GM15510 (cell line): Measurements from ENCODE around the gene FSIP1.

Experiments
- POLR2A ChIP-seq: IDR thresholded peaks from 3 replicates; pipeline ENCODE4 v1.6.1; 2011; ENCODE audit warnings: borderline replicate concordance; ENCODE audit not compliant: insufficient read length; ENCODE audit errors: extremely low read depth

Gene FSIP1

DNA sequence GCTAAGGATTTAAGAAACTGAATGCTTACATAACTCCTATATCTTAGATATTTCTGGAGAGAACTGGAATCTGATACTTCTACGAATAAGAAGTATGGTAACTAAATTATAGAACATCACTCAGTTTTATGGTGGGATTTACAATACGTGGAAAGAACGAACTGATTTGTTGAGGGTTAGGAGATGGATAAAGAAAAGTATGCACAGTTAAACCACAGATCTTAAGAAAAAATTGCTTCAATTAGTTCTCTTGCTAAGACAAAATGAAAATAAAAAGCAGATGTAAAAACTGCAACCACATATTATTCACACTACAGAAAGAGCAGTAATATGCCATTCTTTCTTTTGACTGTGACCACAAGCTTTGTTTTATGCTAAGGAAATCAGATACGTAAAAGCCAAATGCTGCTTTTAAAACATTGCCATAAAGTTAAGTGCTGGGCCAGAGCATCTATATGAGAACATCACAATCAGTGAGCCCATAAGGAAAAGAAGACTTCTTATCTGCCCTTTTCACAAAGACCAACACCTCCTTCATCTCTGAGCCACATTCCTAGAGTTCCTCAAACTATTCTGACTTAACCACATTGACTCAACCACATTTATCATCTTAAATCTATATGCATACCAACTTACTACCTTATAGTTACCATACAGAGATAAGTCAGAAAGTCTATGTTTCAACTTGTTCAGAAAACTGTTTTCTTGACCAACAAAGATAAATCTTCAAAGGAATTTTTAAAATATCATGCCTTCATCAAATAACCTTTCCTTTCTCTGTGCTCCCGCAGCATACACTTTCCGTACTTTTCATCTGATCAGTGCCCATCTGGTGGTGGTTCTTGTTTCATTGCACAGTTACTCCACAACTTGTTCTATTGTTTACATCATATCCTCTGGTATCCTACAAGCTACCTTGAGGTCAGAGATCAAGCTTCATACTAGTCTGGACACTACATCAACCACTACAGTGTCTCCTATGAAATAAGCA is 61.7 kb downstream of the FSIP1 start:
- TF ChIP-seq POLR2A, result no peak

DNA sequence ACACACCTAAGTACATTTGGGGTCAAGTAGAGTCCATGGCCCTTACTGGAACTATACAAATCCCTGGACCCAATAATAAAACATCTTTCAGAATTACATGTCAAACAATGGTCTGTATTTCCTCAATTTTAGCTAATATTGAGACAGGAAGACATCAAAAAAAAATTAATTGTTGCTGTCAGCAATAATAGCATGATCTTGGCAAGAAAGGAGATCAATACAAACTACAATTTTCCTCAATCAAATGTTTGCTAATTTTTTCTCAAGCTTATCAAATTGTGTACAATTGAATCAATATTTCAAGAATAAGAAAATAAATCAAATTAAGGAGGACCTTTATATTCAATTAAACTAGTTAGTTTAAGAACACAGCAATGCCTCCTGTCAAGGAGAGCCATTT is 62.6 kb downstream of the FSIP1 start:
- no peak for TF ChIP-seq POLR2A

DNA sequence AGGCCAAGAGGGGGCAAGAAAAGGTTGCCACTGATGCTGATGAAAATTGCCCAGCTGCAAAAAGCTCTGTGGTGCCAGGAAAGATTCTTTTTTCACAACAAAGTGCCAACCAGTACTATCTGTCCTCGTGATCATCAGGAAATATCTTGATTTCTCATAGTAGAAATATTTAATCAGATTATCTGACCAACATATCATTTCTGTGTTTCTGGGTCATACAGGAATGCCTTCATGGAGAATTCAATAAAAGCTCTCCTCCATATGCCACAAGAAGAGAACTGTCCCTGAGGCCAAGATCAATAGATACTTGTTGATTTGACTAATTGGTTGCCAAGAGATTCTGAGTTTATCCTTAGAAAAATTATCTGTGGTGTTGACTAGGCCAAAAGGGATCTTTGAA is 63.5 kb downstream of the FSIP1 start:
- no peak for TF ChIP-seq POLR2A

DNA sequence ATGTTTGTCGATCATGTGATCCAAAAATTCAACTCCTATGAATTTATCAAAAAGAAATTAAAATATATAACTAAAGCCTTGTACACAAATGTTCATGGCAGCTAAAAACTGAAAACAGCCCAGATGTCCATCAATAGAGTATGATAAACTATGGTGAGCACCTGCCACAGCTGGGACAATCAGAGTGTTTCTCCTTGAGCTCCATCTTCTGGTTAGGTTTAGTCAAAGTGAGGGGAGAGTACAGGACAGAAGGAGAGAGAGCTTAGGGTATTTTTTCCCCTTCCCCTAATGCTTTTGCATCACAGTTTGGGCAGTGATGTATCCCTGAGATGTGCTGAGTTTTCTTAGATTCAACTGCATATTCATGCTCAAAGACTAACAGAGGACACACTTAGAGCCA is 65.5 kb downstream of the FSIP1 start:
- TF ChIP-seq POLR2A, result no peak

DNA sequence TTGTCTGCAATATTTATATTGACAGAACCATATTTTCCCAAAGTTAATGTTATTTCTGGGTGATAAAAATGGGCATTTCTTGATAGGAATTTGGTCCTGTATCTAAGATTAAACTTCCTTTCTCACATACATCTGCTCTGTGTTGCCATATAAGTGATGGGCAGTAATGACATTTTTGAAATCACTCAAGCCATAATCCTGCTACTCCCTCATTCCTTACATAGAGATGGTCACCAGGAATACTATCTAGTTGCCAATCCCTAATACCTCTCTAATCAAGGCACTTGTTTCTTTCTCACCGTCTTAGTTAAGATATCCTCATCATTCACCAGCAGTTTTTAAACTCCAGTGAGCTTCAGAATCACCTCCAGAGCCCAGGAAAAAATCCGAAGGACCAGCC is 68.4 kb downstream of the FSIP1 start:
- no peak for TF ChIP-seq POLR2A

DNA sequence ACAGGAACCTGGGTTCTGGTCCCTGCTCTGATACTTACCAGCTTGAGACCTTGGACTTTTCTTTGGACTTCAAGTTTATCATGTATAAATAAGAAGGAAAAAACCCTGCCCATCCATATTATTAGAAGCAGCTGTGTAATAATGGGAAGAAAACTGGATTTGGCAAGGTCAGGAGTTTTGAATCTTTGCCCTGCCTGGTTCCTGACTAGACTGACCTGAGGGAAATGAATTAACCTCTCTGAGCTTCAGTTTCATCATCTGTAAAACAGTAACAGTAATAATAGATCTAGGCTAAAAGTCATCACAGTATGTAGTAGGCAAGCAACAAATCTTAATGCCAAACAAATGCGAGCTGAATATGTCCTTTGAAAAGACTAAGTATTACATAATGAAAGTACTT is 68.8 kb downstream of the FSIP1 start:
- no peak for TF ChIP-seq POLR2A

DNA sequence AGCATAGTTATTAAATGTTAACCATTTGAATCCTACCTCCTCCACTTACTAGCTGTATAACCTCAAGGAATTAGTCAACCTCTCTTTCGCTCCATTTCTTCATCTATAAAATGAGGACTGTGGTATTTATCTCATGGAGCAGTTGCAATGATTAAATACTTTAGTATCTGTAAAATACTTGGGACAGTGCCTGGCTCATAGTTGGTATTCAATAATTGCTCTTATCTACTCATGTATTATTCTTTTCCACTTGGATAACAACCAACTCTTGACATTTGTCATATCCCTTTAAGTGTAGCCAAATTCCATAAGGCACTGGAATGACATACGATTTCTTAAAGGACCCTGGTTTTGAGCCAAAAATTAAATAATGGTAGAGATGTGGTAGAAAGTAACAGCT is 72.0 kb downstream of the FSIP1 start:
- TF ChIP-seq POLR2A, result no peak

DNA sequence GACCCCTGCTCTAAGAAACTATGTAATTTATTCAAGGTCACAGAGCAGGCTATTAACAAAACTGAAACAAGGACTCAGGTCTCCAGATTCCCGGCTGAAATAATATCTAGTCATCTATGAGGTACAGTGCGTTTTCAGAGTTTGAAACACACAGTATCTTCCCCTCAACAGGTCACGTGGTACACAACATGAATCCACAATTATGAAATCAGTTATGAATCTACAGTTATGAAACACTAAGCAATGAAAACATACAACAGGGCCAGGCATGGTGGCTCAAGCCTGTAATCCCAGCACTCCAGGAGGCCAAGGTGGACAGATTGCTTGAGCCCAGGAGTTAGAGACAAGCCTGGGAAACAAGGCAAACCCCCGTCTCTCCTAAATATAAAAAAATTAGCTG is 72.7 kb downstream of the FSIP1 start:
- TF ChIP-seq POLR2A, result no peak

DNA sequence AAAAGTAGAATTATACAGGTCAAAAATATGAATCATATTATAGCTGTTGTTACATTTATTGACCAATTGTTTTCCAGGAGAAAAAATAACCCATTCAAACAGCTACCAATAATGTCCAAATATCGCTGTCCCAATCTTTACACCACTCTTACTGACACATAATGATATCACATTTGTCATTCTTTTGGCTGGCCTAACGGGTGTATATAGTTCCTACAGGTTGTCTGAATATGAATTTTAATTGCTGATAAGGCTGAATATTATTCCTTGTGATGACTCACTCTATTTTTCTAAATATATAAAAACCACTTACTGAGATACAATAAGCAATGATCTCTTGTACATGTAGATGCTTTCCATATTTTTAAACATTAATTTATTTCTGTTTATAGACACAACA is 76.4 kb downstream of the FSIP1 start:
- TF ChIP-seq POLR2A, result no peak

DNA sequence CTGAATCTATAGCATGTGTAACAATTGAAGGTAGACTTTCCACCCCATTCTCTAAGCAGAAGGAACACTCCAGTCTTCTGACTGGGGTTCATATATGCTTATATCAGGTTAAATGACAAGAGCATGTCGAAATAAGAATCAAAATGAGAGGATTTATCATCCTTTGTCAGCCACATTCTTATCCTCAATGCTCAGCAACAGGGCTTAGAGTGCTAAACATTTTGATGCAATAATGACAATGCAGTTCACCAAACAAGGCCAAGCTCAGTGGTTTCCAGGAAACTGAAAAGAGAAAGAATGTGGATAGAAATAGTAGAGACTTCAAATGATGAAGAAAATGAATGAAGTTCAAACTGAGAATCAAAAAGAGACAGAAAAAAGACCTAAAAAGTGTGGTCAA is 78.0 kb downstream of the FSIP1 start:
- no peak for TF ChIP-seq POLR2A

DNA sequence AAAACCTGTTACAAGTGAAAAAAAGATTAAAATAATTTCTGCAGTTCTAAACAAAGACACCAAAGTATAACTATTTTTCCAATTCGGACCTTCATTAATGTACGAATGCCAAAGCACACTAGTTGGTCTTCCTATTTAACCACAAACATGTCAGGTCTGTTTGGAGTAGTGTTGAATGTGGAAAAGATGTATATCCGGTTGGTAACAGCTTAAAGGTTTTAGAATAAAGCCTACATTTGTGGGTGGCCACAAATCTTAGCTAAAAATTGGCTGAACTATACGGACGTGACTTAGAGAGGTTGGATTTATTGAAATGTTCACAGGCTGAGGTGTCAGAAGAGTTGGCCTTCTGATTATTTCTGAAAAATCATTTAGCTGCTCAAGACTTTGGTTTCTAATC is 78.4 kb downstream of the FSIP1 start:
- TF ChIP-seq POLR2A, result no peak

DNA sequence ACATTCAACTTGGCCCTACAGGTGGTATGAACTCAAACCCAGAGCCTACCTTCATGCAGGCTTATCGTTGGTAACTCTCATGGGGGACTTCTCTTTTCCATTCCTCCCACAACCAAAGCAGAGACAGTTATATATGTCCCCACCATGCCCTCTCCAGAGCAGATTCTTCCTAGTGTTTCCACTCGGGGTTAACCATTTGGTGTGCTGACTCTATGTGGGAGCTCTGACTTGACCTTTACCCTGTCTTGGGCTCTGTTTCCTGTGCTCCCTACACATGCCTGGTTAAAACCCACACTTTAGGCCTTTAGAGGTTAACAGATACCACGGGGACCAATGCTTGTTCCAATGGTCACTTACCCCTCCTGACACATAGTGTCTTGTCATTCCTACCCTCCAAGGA is 80.7 kb downstream of the FSIP1 start:
- TF ChIP-seq POLR2A, result no peak

DNA sequence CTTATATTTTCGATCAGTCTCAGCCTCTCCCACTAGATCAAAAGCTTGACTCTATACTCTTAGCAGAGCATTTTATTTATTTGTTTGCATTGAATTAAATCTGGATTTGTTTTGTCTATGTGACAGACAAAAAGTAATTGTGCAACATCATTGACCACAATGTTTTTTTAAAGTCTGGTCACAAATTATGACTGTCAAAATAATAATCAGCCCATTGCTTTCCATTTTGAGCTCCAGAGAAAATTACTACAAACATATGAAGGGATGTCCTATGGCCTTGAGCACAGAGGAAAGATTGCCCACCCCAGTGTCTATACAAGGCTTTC is 82.3 kb downstream of the FSIP1 start:
- TF ChIP-seq POLR2A, result no peak

DNA sequence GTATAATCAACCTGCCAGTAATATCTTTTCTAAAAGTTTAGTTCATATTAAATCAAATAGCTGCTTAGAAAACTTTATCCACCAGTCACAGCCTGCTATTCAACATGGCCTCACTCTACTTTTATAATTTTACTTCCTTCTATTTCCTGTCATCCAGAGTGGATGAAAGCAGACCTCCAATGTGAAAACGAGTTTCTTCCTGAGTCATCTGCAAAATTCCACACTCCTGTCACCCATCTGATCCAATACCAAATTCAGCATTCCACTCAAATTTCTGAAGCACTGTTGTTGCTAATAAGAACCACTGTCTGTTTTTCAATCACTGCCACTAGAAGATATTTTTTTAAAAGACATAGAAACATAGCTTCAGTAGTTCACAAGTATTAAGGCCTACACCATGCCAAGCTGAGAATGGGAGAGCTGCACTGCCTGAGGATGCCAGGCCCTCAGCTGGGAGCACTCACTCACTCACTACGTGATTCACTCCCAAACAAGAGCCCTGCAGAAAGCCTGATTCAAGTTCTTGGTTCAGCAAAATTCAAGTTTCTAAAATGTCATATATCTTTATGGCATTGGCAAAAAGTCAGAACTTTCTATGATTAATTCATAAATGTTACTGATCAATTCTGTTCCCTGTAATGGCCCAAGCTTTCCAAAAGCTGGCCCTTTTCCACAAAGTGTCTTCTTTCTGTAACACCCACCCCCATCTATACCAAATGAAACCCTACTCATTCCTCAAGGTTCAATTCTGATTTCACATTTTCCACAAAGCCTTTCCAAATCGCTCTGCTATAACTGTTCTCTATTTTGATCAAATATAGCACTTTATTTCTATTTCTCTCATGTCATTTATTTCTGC is 82.9 kb downstream of the FSIP1 start:
- no peak for TF ChIP-seq POLR2A

DNA sequence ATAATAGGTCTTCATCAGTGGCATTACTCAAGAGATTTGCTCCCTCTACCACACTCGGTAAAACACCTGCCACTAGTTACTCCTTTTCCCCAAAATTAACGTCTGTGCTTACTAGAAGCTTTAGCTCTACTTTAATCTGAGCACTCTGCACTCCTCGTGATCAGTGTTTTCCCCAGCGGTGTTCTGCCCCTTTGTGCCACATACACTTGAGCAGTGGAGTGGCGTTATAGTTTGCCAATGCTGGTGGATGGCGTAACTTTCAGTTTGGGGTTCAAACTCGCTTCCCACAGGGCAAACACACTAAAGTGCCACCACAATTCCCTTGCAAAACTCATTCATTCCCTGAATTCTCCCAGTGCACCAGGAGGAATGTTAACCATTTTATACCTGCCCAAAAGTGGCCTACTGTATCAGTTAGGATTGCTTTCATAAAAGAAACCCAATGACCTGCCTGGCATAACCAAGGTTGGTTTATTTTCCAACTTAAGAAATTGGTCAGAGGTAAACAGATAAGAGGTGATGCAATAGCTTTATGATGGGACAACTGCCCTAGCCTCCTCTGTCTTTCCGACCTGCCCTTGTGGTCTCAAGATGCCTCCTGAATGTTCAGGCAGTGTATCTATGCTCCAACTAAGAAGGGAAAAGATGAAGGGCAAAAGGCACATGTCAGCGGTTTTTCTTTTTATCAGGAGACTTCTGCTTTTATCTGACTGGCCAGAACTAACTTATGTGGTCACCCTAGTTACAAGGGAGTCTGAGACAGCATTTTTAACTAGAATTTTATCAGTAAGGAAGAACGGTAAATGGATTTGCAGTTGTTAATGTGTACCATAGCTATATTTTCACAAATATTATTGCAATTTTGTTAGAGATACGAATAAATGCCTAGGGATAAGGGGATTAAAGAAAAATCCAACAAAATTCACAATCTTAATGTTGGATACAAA is 83.9 kb downstream of the FSIP1 start:
- TF ChIP-seq POLR2A, result no peak

DNA sequence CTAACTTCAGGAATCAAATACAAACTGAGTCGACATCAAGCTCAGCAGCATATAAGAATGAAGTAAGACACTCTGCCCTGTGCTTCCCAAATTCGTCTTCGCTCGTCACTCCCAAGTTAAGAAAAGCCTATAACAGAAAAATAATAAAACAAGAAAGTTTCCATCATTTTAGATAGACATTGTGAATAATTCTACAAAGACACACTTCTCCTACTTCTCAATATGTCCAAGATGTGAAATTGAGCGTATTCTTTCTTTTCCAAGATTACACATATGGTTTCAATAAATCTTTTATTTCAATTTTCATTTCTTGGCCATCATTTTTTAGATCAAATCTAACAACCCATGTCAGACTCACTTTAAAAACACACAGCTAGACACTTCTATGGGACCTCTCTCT is 85.1 kb downstream of the FSIP1 start:
- no peak for TF ChIP-seq POLR2A

DNA sequence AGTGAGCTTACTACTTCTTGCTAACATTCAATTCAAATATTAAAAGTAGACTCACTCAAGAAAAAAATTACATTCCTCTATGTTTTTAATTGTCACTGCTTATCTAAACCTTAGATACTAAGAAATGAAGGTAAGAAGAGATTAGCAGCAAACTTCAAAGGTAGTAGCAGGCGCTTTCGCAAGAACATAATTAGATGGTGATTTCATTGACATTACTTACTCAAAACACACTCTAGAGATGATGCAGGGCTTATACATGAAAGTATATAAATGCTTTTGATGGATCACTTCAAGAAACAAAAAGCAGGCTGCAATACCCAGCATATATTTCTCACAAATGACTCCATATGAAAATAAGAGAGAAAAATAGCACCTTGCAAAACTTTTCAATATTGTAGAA is 86.8 kb downstream of the FSIP1 start:
- TF ChIP-seq POLR2A, result no peak
